ENCODE data around the gene SERINC2. TPM values are rescaled to one million over a fixed set of nuclear protein-coding genes. Genes with fewer than 3 reads are reported as not detected.

SERINC2 gene
- total and polyA plus RNA-seq, 2 of the 4 experiments (the other 2 are of a cell fraction) = 2.0 to 59.5 TPM

DNA sequence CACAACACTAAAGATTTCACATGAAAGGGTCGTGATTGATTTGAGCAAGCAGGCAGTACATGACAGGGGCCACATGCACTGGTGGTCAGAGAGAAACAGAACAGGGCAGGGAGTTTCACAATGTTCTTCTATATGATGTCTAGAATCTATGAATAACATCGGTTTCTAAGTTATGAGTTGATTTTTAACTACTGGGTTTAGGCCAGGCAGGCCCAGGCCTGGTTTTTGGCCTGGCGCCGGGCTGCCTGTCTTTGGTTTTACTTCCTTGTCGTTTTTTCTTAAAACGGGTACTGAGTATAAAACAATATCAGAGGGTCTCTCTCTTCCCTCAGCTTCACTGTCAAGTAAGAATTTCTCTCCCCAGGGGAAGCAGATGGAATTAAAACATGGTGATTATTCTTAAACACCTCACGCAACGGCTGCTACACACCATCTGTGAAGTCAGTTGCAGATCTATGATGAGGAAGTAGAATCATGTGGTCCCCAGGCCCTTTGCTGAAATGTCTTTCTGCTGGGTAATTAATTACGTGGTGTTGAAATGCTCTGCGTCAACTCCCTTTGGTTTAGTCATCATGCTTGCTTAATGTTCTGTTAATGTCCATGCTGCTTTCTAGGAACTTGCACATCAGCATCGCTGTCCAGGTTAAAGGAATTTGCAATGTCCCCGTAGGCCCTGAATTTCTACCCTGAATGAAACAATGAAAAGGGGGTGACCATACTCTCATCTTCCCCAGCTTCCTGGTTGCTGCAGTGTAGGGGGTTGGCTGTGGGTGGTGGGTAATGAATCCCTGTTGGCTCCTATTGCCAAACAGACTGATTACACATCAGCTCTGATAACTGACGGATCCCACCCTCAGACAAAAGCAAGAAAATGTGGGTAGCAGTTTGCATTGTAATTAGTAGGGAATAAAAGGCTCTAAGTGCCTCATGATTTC lies 70.3 kb downstream of the SERINC2 start:
- no peaks in the 10 kb centered on the region for H3K79me1 ChIP-seq (ENCODE audit: low read depth in 1 of 2, low read length in 2 of 2)
- H3K9me1 ChIP-seq (ENCODE audit: insufficient read depth, low read length) = no peaks in the 10 kb centered on the region
- ChIA-PET CTCF (interaction anchor here (0.6 kb wide), 1 partner anchor 10 kb away, joined by 4 read pairs; no protein-coding TSS in a partner anchor), POLR2A (ENCODE audit: unreplicated experiment) (no interaction called here)
- intact Hi-C loops (cut with micrococcal nuclease) = loop anchor here (5.0 kb wide), 1 partner anchor 44 kb away; no protein-coding TSS in a partner anchor
- 0 out of 2 replicates have a peak, but pooled peaks cover 2% of the 10 kb centered on the region for H3K9me3 ChIP-seq (ENCODE audit: control insufficient read depth, insufficient read depth, low read length)
- ATAC-seq (ENCODE audit: low read depth) (peak; percentile 96), DNase-seq (peak; percentile 96)
- no peak overlapping the region for H2AK5ac ChIP-seq (ENCODE audit: low read depth, low read length)
- dilution Hi-C loops (cut with HindIII; ENCODE audit: low sequenced_read_pairs, unreplicated experiment) = no loop called here
- H2BK15ac ChIP-seq (ENCODE audit: low read depth, low read length) = no peak overlapping the region
- in situ Hi-C loops (cut with MboI; ENCODE audit: low sequenced_read_pairs) = no loop called here
- H4K5ac ChIP-seq (ENCODE audit: low read depth, low read length) = no peak overlapping the region
- H4K8ac ChIP-seq (ENCODE audit: low read depth in 2 of 2, low read length in 2 of 2) = no peak overlapping the region
- H3K27me3 ChIP-seq (ENCODE audit: control insufficient read depth, insufficient read depth, low read length) = peaks cover 14% of the 10 kb centered on the region
- peaks cover 8% of the 10 kb centered on the region; the same call in 1 of the 2 replicates for H3K4me1 ChIP-seq (ENCODE audit: control insufficient read depth, insufficient read depth, low read length)
- no peaks in the 10 kb centered on the region for H4K20me1 ChIP-seq (ENCODE audit: insufficient read depth, low read length)
- H3K18ac ChIP-seq (ENCODE audit: low read depth, low read length) = no peak overlapping the region
- H3K27ac ChIP-seq (ENCODE audit: insufficient read depth, low read length) = no peak overlapping the region; the same call in 1 of the 2 replicates
- H3K14ac ChIP-seq (replicated peaks; ENCODE audit: low read depth, low read length) = no peak overlapping the region
- H2BK120ac ChIP-seq (ENCODE audit: low read depth, low read length) = no peak overlapping the region
- H4K91ac ChIP-seq (ENCODE audit: insufficient read depth, low read depth, low read length) = no peak overlapping the region
- H2AFZ ChIP-seq (replicated peaks; ENCODE audit: low read length, poor library complexity) = peak overlapping the region; percentile 34
- H3K23ac ChIP-seq (ENCODE audit: low read depth, low read length) = no peak overlapping the region
- H3K4ac ChIP-seq (ENCODE audit: low read depth, low read length) = no peak overlapping the region
- H3K4me3 ChIP-seq (ENCODE audit: insufficient read depth, low read depth, low read length) = no peak overlapping the region
- H2BK5ac ChIP-seq (ENCODE audit: low read depth, low read length, poor library complexity, severe bottlenecking) = no peak overlapping the region
- H3K56ac ChIP-seq (ENCODE audit: extremely low read depth, insufficient read depth, low read length) = no peak overlapping the region
- no peak overlapping the region for H2BK20ac ChIP-seq (ENCODE audit: low read depth, low read length)
- H2AK9ac ChIP-seq (replicated peaks; ENCODE audit: low read depth, low read length, poor library complexity) = no peak overlapping the region
- no peak overlapping the region for H3K9ac ChIP-seq (ENCODE audit: low read depth, low read length)
- no peaks in the 10 kb centered on the region for H3K36me3 ChIP-seq (ENCODE audit: control insufficient read depth, insufficient read depth, low read length)
- peak overlapping the region; percentile 49; the same call in 1 of the 2 replicates for H3K4me2 ChIP-seq (ENCODE audit: low read depth, low read length)
- no CpG with 5 or more reads among the region's 13 CpGs for WGBS, 2 experiments (ENCODE audit: extremely low coverage in 2 of 2, insufficient read length in 1 of 2)
- no TSS peak for BruUV-seq (replicated peaks)
- TF ChIP-seq MAFK (IDR thresholded peaks at IDR 0.05; ENCODE audit: low read depth, low read length) = 0 out of 2 replicates have a peak, but pooled peaks have one; percentile 33
- TF ChIP-seq, protein P1, sequence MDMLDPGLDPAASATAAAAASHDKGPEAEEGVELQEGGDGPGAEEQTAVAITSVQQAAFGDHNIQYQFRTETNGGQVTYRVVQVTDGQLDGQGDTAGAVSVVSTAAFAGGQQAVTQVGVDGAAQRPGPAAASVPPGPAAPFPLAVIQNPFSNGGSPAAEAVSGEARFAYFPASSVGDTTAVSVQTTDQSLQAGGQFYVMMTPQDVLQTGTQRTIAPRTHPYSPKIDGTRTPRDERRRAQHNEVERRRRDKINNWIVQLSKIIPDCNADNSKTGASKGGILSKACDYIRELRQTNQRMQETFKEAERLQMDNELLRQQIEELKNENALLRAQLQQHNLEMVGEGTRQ (IDR thresholded peaks at IDR 0.05; ENCODE audit: low read depth, low read length) = peak; percentile 52
- TF ChIP-seq POLR2A (IDR thresholded peaks at IDR 0.05; ENCODE audit: low read depth, low read length) = no peak
- TF ChIP-seq MAZ (IDR thresholded peaks at IDR 0.05; ENCODE audit: borderline replicate concordance, low read depth, low read length) = no peak
- no peak for TF ChIP-seq RCOR1 (IDR thresholded peaks at IDR 0.05; ENCODE audit: insufficient replicate concordance, low read length)
- peak; percentile 91 for TF ChIP-seq FOS (IDR thresholded peaks at IDR 0.05; ENCODE audit: low read depth, low read length)
- peak; percentile 9; the same call in 1 of the 2 replicates for TF ChIP-seq NFE2L2 (IDR thresholded peaks at IDR 0.05; ENCODE audit: low read depth, low read length)
- TF ChIP-seq, protein P2, sequence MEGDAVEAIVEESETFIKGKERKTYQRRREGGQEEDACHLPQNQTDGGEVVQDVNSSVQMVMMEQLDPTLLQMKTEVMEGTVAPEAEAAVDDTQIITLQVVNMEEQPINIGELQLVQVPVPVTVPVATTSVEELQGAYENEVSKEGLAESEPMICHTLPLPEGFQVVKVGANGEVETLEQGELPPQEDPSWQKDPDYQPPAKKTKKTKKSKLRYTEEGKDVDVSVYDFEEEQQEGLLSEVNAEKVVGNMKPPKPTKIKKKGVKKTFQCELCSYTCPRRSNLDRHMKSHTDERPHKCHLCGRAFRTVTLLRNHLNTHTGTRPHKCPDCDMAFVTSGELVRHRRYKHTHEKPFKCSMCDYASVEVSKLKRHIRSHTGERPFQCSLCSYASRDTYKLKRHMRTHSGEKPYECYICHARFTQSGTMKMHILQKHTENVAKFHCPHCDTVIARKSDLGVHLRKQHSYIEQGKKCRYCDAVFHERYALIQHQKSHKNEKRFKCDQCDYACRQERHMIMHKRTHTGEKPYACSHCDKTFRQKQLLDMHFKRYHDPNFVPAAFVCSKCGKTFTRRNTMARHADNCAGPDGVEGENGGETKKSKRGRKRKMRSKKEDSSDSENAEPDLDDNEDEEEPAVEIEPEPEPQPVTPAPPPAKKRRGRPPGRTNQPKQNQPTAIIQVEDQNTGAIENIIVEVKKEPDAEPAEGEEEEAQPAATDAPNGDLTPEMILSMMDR (conservative IDR thresholded peaks at IDR 0.05; ENCODE audit: low read depth, low read length) = no peak
- 0 out of 2 replicates have a peak, but pooled peaks have one; percentile 17 for TF ChIP-seq MXI1 (IDR thresholded peaks at IDR 0.05; ENCODE audit: borderline replicate concordance, low read depth, low read length)
- peak; percentile 24; the same call in 1 of the 2 replicates for TF ChIP-seq BHLHE40 (IDR thresholded peaks at IDR 0.05; ENCODE audit: low read depth, low read length)
- TF ChIP-seq RAD21 (IDR thresholded peaks at IDR 0.05; ENCODE audit: low read length) = no peak
- no peak for TF ChIP-seq RFX5 (IDR thresholded peaks at IDR 0.05; ENCODE audit: low read depth, low read length)
- TF ChIP-seq CHD1 (IDR thresholded peaks at IDR 0.05; ENCODE audit: low read depth, low read length) = no peak
- TF ChIP-seq SMC3 (IDR thresholded peaks at IDR 0.05; ENCODE audit: low read depth, low read length) = no peak
- peak; percentile 96 for TF ChIP-seq CEBPB (IDR thresholded peaks at IDR 0.05; ENCODE audit: low read depth, low read length)

Measured in IMR-90 (cell line).